BE2C (cell line): Measurements from ENCODE around the gene CYBA.
A peak's percentile ranks its signal among the peaks of the same experiment; 100 is the strongest.

Experiments
- DNase-seq: peaks from one replicate; pipeline ENCODE4 v3.0.0-alpha.2; 2020
- H3K27me3 ChIP-seq: fragments of 250-450 bp; sonication (Bioruptor Pico); 2 replicates; pipeline ENCODE4 v1.5.1; 2020; ENCODE audit warnings: mild to moderate bottlenecking
- H3K36me3 ChIP-seq: fragments of 250-450 bp; sonication (Bioruptor Pico); 2 replicates; pipeline ENCODE4 v1.5.1; 2020; ENCODE audit warnings: mild to moderate bottlenecking
- H3K4me1 ChIP-seq: fragments of 250-450 bp; sonication (Bioruptor Pico); 2 replicates; pipeline ENCODE4 v1.5.1; 2020
- H3K4me3 ChIP-seq: 2 replicates; pipeline ENCODE4 v1.5.1; 2011; ENCODE audit warnings: low read depth, low read length
- H3K9me3 ChIP-seq: fragments of 250-450 bp; sonication (Bioruptor Pico); 2 replicates; pipeline ENCODE4 v1.5.1; 2020
- CTCF ChIP-seq: IDR thresholded peaks from 2 replicates; pipeline ENCODE4 v1.5.1; 2012; ENCODE audit warnings: mild to moderate bottlenecking, low read depth, low read length

The CYBA gene

DNA sequence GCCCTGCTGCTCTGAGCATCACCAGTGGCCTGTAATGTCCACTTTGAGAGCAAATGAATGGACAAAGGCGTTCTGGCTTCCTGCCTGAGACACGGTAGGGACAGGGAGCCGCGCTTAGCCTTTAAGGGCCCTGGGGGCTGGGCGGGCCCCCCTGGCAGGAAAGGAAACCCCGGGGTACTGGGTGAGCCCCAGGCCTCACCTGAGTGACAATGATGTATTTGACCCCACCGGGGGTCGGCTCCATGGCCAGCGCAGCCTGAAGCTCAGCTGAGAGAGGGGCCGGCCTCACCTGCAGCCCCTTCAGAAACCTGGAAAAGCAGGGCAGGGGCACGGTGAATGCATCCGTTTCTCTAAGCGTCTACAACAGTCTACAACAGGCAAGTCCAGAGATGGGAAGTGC, 2.2 kb upstream of the CYBA start:
- no peak overlapping the region for H3K4me3 ChIP-seq
- H3K36me3 ChIP-seq: peaks cover 16% of the 10 kb centered on the region
- no peak for TF ChIP-seq CTCF
- no peaks in the 10 kb centered on the region for H3K9me3 ChIP-seq
- no peaks in the 10 kb centered on the region for H3K27me3 ChIP-seq
- no peak for DNase-seq
- H3K4me1 ChIP-seq: peaks cover 3% of the 10 kb centered on the region; the same call in 1 of the 2 replicates

DNA sequence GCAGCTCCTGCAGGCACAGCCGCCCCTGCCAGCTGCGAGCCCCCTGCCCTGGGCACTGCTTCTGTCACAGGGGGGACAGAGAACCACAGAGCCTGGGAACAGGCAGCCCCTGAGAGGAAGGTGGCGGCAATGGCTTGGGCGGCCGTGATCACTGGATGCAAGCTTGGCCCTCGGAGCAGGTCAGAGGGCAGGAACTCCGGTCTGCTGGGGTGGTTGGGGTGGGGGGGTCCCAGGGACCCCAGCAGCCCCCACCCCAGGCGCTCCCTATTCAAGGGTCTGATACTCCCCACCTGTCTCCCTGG, 1.9 kb upstream of the CYBA start:
- Histone ChIP-seq H3K36me3 (peaks cover 16% of the 10 kb centered on the region), H3K4me3 (no peak overlapping the region)
- TF ChIP-seq CTCF: no peak

DNA sequence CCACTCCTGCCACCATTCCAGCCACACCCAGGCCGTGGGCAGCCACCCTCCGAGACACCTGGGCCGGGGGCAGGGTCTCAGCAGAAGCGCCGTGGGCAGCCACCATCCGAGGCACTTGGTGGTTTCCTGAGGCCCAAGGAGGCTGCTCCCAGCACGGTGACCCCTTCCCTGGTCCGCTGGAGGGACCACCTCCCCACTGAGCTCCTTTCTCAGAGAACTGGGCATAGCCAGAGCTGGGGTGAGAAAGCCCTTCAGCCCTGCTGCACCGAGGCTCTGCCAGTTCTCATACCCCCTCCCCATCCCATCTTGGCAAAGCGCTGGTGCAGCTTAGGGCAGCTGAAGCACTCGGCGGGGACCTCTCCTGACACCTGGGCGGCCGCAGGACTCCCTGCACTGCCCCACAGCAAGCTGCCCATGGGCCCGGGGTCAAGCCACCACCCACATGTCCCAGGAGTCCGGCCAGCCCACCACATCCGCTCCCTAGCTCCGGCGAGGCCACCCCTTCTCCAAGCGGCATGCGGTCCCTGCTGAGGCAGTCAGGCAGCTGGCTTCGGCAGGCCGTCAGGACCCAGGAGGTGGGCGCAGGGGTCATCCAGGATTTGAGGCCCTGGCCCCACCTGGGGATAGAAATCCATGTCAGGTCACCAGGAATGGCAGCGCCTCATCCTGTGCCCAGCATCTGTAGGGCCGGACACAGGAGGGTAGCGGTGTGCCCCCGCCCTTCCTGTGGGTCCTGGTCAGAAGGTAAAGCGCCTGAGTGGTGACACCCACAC, 1.3 kb upstream of the CYBA start:
- H3K4me1 ChIP-seq: peaks cover 3% of the 10 kb centered on the region; the same call in 1 of the 2 replicates
- DNase-seq: no peak
- no peaks in the 10 kb centered on the region for H3K9me3 ChIP-seq
- TF ChIP-seq CTCF: no peak
- peaks cover 14% of the 10 kb centered on the region for H3K36me3 ChIP-seq
- H3K4me3 ChIP-seq: no peak overlapping the region
- H3K27me3 ChIP-seq: no peaks in the 10 kb centered on the region

More for the DNA sequence above, 1.9 kb upstream of the CYBA start:
- no peaks in the 10 kb centered on the region for H3K9me3 ChIP-seq
- no peaks in the 10 kb centered on the region for H3K27me3 ChIP-seq
- no peak for DNase-seq
- H3K4me1 ChIP-seq: peaks cover 3% of the 10 kb centered on the region; the same call in 1 of the 2 replicates

DNA sequence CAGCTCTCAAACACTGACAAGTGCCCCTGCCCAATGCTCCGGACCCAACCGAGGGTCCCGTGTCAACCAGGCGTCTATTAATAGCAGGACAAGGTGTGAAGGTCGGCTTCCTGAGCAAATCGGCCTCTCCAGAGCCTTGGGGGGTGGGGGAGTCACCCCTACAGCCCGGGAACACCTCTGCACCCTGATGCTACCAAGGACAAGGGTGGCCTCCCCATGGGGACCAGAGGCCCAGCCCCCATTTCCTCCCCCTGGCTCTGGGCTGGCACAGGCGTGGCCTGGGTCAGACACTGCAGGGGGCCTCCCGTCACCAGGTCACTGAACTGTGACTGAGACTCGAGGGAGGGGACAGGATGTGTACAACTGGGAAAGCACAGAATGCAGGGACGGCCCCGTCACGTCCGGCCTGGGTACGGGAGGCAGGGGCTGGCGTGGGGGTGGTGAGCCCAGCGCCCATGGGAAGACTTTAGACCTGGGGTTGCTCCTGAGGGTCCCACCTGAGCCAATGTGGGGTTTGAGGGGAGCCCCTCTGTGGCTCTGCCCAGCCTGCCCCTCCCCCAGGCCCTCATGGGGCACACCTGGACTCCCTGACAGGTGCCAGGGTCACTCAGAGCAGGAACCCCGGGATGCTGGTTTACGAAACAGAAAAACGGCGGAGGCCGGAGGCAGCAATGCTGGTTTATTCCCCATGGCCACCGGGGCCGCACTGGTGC, 579 bp upstream of the CYBA start:
- TF ChIP-seq CTCF: no peak
- H3K4me1 ChIP-seq: peaks cover 3% of the 10 kb centered on the region; the same call in 1 of the 2 replicates
- H3K27me3 ChIP-seq: no peaks in the 10 kb centered on the region
- peak overlapping the region; percentile 81 for H3K4me3 ChIP-seq
- peak; percentile 70 for DNase-seq
- H3K36me3 ChIP-seq: peaks cover 9% of the 10 kb centered on the region
- H3K9me3 ChIP-seq: no peaks in the 10 kb centered on the region

GRCh38 chr16:88649924-88650748, 717 bp downstream of the CYBA start:
- DNase-seq: peak; percentile 57
- H3K27me3 ChIP-seq: no peaks in the 10 kb centered on the region
- TF ChIP-seq CTCF: no peak
- H3K36me3 ChIP-seq: peaks cover 5% of the 10 kb centered on the region
- no peaks in the 10 kb centered on the region for H3K9me3 ChIP-seq
- peak overlapping the region; percentile 81 for H3K4me3 ChIP-seq
- H3K4me1 ChIP-seq: peaks cover 3% of the 10 kb centered on the region; the same call in 1 of the 2 replicates
